Hepatocyte (in vitro differentiated cells): ENCODE results near the gene AOAH. TPM values are rescaled to one million over a fixed set of nuclear protein-coding genes. Genes with fewer than 3 reads are reported as not detected.

Experiments
- DNase-seq: peaks from one replicate; pipeline ENCODE4 v3.0.0-alpha.2; 2016; ENCODE audit warnings: low spot score
- H2AFZ ChIP-seq: fragments of 200-600 bp; sonication (generic); 2 replicates; pipeline ENCODE4 v1.6.0; 2016; ENCODE audit warnings: antibody characterized with exemption, mild to moderate bottlenecking
- H3K27ac ChIP-seq: fragments of 200-600 bp; sonication (generic); 2 replicates; pipeline ENCODE4 v1.5.1; 2016; ENCODE audit warnings: mild to moderate bottlenecking
- H3K27me3 ChIP-seq: fragments of 200-600 bp; sonication (generic); 2 replicates; pipeline ENCODE4 v1.6.1; 2016
- H3K36me3 ChIP-seq: fragments of 200-600 bp; sonication (generic); replicated peaks from 2 replicates; pipeline ENCODE4 v1.5.1; 2016; ENCODE audit warnings: low read depth; ENCODE audit not compliant: insufficient read depth
- H3K4me1 ChIP-seq: fragments of 200-600 bp; sonication (generic); 2 replicates; pipeline ENCODE4 v1.5.1; 2016; ENCODE audit warnings: mild to moderate bottlenecking, moderate library complexity; ENCODE audit not compliant: insufficient read depth
- H3K4me2 ChIP-seq: fragments of 200-600 bp; sonication (generic); 2 replicates; pipeline ENCODE4 v1.6.0; 2016
- H3K4me3 ChIP-seq: fragments of 200-600 bp; sonication (generic); 2 replicates; pipeline ENCODE4 v1.5.1; 2016; ENCODE audit warnings: mild to moderate bottlenecking
- H3K79me2 ChIP-seq: fragments of 200-600 bp; sonication (generic); 2 replicates; pipeline ENCODE4 v1.6.0; 2017; ENCODE audit warnings: mild to moderate bottlenecking
- H3K9me2 ChIP-seq: fragments of 200-600 bp; sonication (generic); replicated peaks from 2 replicates; pipeline ENCODE4 v1.6.0; 2017; ENCODE audit warnings: mild to moderate bottlenecking; ENCODE audit not compliant: insufficient read depth
- H3K9me3 ChIP-seq: fragments of 200-600 bp; sonication (generic); 2 replicates; pipeline ENCODE4 v1.5.1; 2016; ENCODE audit warnings: low read depth, mild to moderate bottlenecking
- H4K20me1 ChIP-seq: fragments of 200-600 bp; sonication (generic); 2 replicates; pipeline ENCODE4 v1.6.0; 2016; ENCODE audit warnings: mild to moderate bottlenecking; ENCODE audit not compliant: insufficient read depth, poor library complexity, severe bottlenecking
- EZH2 ChIP-seq: fragments of 200-600 bp; sonication (generic); IDR thresholded peaks from 2 replicates; pipeline ENCODE4 v1.6.1; 2016; ENCODE audit warnings: antibody characterized with exemption, mild to moderate bottlenecking, borderline replicate concordance
- EZH2phosphoT487 ChIP-seq: fragments of 200-600 bp; sonication (generic); IDR thresholded peaks from one replicate; pipeline ENCODE4 v1.6.1; 2018; ENCODE audit warnings: antibody characterized with exemption, mild to moderate bottlenecking, low read depth, moderate library complexity; ENCODE audit not compliant: unreplicated experiment, severe bottlenecking
- WGBS: methylation state at CpG from one replicate; pipeline ENCODE4 v1.1.6; 2016; ENCODE audit warnings: low lambda C conversion rate; ENCODE audit errors: missing lambda C conversion rate; 5-methylcytosine and 5-hydroxymethylcytosine counted together
- polyA plus RNA-seq: library from polyadenylated mRNA; unstranded; fragments of >200 nt; fragmentation: Nextera tagmentation; extraction: Ambion mirVana; gene quantifications from 2 replicates; pipeline ENCODE4 v1.2.1, GENCODE V29; 2016
- total RNA-seq: library from RNA; depleted of rRNA; stranded (reverse); fragments of >200 nt; gene quantifications from 2 replicates; pipeline ENCODE4 v1.2.3, GENCODE V29; 2014
- TF ChIP-seq, protein P1 (sequence below): fragments of 200-600 bp; sonication (generic); IDR thresholded peaks from 2 replicates; pipeline ENCODE4 v1.5.1; 2016; ENCODE audit warnings: antibody characterized with exemption, mild to moderate bottlenecking; ENCODE audit not compliant: poor library complexity

Gene AOAH
- total and polyA plus RNA-seq, 2 experiments from 2014 or later = 2.4 to 3.9 TPM

DNA sequence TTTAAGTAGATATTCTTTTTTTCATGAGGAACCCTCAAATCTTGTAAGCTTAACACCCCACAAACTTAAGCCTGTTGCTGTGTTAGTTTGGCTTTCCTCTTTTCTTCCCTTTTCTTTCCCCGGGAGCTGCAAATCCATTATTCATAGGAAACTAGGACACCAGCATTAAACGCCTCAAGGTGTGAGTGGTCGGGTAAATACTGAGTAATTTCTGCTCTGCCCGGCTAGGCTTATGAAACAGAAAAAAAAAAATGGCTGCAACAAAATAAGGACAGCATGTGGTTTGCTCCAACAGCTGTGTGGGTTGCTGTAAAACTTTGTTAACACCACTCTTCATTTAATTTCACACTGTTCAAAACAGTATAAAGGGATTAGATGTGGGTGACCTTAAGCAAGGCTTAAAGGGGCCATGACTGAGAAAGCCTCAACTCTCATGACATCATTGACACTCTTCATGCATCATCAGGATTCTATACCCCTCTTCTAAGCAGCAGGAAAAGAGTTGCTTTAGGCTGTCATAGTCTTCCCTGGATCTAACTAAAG lies 104.1 kb downstream of the AOAH start:
- H3K4me3 ChIP-seq = no peak overlapping the region
- no peaks in the 10 kb centered on the region for H3K4me1 ChIP-seq
- H3K27ac ChIP-seq = no peak overlapping the region
- DNase-seq = no peak
- no peaks in the 10 kb centered on the region for H3K9me3 ChIP-seq
- H3K27me3 ChIP-seq = no peaks in the 10 kb centered on the region
- H2AFZ ChIP-seq = no peak overlapping the region
- TF ChIP-seq, protein P1, sequence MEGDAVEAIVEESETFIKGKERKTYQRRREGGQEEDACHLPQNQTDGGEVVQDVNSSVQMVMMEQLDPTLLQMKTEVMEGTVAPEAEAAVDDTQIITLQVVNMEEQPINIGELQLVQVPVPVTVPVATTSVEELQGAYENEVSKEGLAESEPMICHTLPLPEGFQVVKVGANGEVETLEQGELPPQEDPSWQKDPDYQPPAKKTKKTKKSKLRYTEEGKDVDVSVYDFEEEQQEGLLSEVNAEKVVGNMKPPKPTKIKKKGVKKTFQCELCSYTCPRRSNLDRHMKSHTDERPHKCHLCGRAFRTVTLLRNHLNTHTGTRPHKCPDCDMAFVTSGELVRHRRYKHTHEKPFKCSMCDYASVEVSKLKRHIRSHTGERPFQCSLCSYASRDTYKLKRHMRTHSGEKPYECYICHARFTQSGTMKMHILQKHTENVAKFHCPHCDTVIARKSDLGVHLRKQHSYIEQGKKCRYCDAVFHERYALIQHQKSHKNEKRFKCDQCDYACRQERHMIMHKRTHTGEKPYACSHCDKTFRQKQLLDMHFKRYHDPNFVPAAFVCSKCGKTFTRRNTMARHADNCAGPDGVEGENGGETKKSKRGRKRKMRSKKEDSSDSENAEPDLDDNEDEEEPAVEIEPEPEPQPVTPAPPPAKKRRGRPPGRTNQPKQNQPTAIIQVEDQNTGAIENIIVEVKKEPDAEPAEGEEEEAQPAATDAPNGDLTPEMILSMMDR = no peak
- 59% methylated on average over 4 of the region's 4 CpGs for WGBS
- H4K20me1 ChIP-seq = no peaks in the 10 kb centered on the region
- no peaks in the 10 kb centered on the region for H3K79me2 ChIP-seq
- no peak overlapping the region for H3K4me2 ChIP-seq
- H3K9me2 ChIP-seq = no peaks in the 10 kb centered on the region
- no peaks in the 10 kb centered on the region for H3K36me3 ChIP-seq

DNA sequence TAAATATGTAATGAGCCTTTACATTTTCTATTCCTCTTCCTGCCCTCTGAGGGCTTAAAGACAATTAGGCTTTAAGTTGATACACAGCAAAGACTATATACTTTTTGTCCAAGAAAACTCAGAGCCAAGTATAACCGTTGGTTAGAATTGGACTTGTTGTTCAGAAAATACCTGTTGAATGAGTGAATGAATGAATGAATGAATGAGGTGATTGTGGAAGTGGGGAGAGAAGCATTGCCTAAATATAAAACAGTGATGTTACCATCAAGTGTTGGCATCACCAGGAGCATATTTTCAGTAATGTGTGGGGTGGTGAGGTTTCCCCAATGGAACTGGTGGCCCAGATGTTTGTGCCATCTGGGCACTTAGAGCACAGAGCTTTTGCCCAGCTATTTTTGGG lies 106.9 kb downstream of the AOAH start:
- Histone ChIP-seq H3K27me3 (no peaks in the 10 kb centered on the region), H2AFZ (no peak overlapping the region), H3K36me3 (no peaks in the 10 kb centered on the region), H3K4me2 (no peak overlapping the region), H3K9me2 (no peaks in the 10 kb centered on the region), H3K9me3 (no peaks in the 10 kb centered on the region), H3K4me1 (no peaks in the 10 kb centered on the region), H3K4me3 (no peak overlapping the region), H4K20me1 (no peaks in the 10 kb centered on the region), H3K79me2 (no peaks in the 10 kb centered on the region), H3K27ac (no peak overlapping the region)
- TF ChIP-seq, protein P1 = no peak
- TF ChIP-seq EZH2phosphoT487 (no peak), EZH2 (no peak)
- 96% methylated on average over 1 of the region's 1 CpG for WGBS
- no peak for DNase-seq

DNA sequence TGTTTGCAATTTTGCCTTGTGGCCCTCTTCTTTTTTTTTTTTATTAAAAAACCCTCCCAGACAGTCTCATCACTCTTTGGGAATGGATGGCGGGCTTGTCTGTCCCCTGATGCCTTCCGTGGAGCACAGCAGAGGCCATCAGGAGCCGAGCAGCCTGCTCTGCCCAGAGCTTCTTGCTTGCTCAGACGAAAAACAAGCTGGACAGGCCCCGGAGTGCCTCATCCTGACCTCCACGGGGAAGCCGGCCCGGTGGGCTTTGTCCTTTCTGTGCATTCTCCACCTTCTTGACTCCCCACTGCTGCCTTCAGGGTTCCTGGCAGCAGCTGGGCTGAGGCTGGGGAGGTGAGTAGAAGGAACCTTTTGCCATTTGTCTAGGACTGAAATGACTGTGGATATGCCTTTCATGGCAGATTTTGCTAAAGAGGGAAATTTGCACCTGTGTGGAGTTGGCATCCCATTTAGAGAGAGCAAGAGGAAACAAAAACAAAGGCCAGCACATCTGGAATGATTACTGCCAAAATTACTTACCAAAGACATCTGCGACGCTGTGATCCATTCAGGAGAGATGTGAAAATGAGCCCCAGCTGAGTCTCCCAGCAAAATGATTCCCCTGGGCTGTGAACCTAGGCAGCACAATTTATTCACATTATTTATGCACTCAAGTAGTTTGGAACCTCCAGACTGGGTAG lies 108.3 kb downstream of the AOAH start:
- no peak overlapping the region for H3K4me3 ChIP-seq
- H3K9me3 ChIP-seq = no peaks in the 10 kb centered on the region
- H2AFZ ChIP-seq = no peak overlapping the region
- H4K20me1 ChIP-seq = no peaks in the 10 kb centered on the region
- TF ChIP-seq, protein P1 = no peak
- TF ChIP-seq EZH2phosphoT487 = no peak
- no peak for TF ChIP-seq EZH2
- H3K9me2 ChIP-seq = no peaks in the 10 kb centered on the region
- 73% methylated on average over 10 of the region's 10 CpGs for WGBS
- H3K4me1 ChIP-seq = no peaks in the 10 kb centered on the region
- no peaks in the 10 kb centered on the region for H3K79me2 ChIP-seq
- no peak for DNase-seq
- H3K36me3 ChIP-seq = no peaks in the 10 kb centered on the region
- no peak overlapping the region for H3K4me2 ChIP-seq
- no peak overlapping the region for H3K27ac ChIP-seq
- no peaks in the 10 kb centered on the region for H3K27me3 ChIP-seq
